Gastroesophageal sphincter (tissue), 4 donors: ENCODE data around the gene USP12. TPM values are rescaled to one million over a fixed set of nuclear protein-coding genes. Genes with fewer than 3 reads are reported as not detected.

Source experiments
- ATAC-seq: fragments of 150-250 bp; one replicate; pipeline ENCODE4 v1.9.1; 2016; ENCODE audit warnings: mild to moderate bottlenecking, moderate library complexity
- H3K27ac ChIP-seq, 4 donors: fragments of 200-600 bp; sonication (generic) in 3 of 4; 1 replicate in 3 of 4; 2 replicates in 1 of 4; pipeline ENCODE4 v1.5.1; 2016 to 2019
- H3K27me3 ChIP-seq: fragments of 200-600 bp; sonication (generic); one replicate; pipeline ENCODE4 v1.5.1; 2019
- H3K36me3 ChIP-seq, 2 donors: fragments of 200-600 bp; sonication (generic); one replicate each; pipeline ENCODE4 v1.5.1; 2019; ENCODE audit warnings: control low read depth in 1 of 2
- H3K4me1 ChIP-seq, 3 donors: fragments of 200-600 bp; sonication (generic); 1 replicate in 2 of 3; 2 replicates in 1 of 3; pipeline ENCODE4 v1.5.1; 2016 to 2019; ENCODE audit warnings: control low read depth in 2 of 3
- H3K4me3 ChIP-seq, 2 donors: fragments of 200-600 bp; sonication (generic); one replicate each; pipeline ENCODE4 v1.5.1; 2019; ENCODE audit warnings: mild to moderate bottlenecking in 1 of 2, moderate library complexity in 1 of 2
- H3K9me3 ChIP-seq, 3 donors: fragments of 200-600 bp; sonication (generic); one replicate each; pipeline ENCODE4 v1.5.1; 2017 to 2019; ENCODE audit warnings: control low read depth in 2 of 3
- CTCF ChIP-seq, 4 experiments: fragments of 200-600 bp in 2 of 4; fragments of 450-650 bp in 2 of 4; sonication (generic) in 1 of 4; IDR thresholded peaks; one replicate each; pipeline ENCODE4 v1.5.1; 2017 to 2019; ENCODE audit warnings: antibody characterized with exemption in 4 of 4, mild to moderate bottlenecking in 2 of 4, moderate library complexity in 2 of 4
- EP300 ChIP-seq: sonication (generic); formaldehyde crosslinking; IDR thresholded peaks from one replicate; pipeline ENCODE4 v1.6.1; 2017; ENCODE audit warnings: antibody characterized with exemption, mild to moderate bottlenecking
- POLR2A ChIP-seq, 2 donors: fragments of 450-650 bp; IDR thresholded peaks; one replicate each; pipeline ENCODE4 v1.6.1; 2017; ENCODE audit warnings: antibody characterized with exemption in 2 of 2, mild to moderate bottlenecking in 2 of 2, moderate library complexity in 1 of 2
- POLR2AphosphoS5 ChIP-seq: sonication (generic); formaldehyde crosslinking; IDR thresholded peaks from one replicate; pipeline ENCODE4 v1.6.1; 2017; ENCODE audit warnings: antibody characterized with exemption
- WGBS, 2 donors: methylation state at CpG; one replicate each; pipeline ENCODE4 v1.1.5; 2018; ENCODE audit warnings: low coverage in 1 of 2; 5-methylcytosine and 5-hydroxymethylcytosine counted together
- total RNA-seq, 4 donors: library from RNA; depleted of rRNA; stranded (reverse); fragments of >200 nt; gene quantifications; one replicate each; pipeline ENCODE4 v1.1.0, GENCODE V29; 2016

Gene USP12
- total RNA-seq, 4 donors from 2014 or later: 55.7 to 116 (median 78.8) TPM

- no peak for ATAC-seq
- TF ChIP-seq POLR2AphosphoS5 (no peak), POLR2A (IDR thresholded peaks at IDR 0.05) (no peak), EP300 (no peak), CTCF (IDR thresholded peaks at IDR 0.05) (no peak)
- WGBS, 2 donors: 98 to 100% methylated on average over 3 of the region's 3 CpGs
Measured at GRCh38 chr13:27101847-27102246, 69.8 kb downstream of the USP12 start.

GRCh38 chr13:27101289-27101688, 70.3 kb downstream of the USP12 start:
- no peak for TF ChIP-seq POLR2A (IDR thresholded peaks at IDR 0.05)
- no peak for TF ChIP-seq EP300
- TF ChIP-seq CTCF (IDR thresholded peaks at IDR 0.05): no peak
- TF ChIP-seq POLR2AphosphoS5: no peak
- no peak for ATAC-seq
- Histone ChIP-seq H3K27me3 (no peaks in the 10 kb centered on the region), H3K9me3 (no peaks in the 10 kb centered on the region), H3K36me3 (peaks cover 0 to 35% of the 10 kb centered on the region in 2 donors), H3K4me1 (peaks cover 0 to 44% (median 0%) of the 10 kb centered on the region in 3 donors), H3K4me3 (no peak overlapping the region), H3K27ac (no peak overlapping the region)
- WGBS, 2 donors: 100% methylated on average over 1 of the region's 1 CpG

More at GRCh38 chr13:27101847-27102246, 69.8 kb downstream of the USP12 start:
- H3K9me3 ChIP-seq: no peaks in the 10 kb centered on the region
- no peak overlapping the region for H3K27ac ChIP-seq
- no peaks in the 10 kb centered on the region for H3K27me3 ChIP-seq
- H3K36me3 ChIP-seq: peaks cover 0 to 35% of the 10 kb centered on the region in 2 donors
- no peak overlapping the region for H3K4me3 ChIP-seq
- peaks cover 0 to 44% (median 0%) of the 10 kb centered on the region in 3 donors for H3K4me1 ChIP-seq

DNA sequence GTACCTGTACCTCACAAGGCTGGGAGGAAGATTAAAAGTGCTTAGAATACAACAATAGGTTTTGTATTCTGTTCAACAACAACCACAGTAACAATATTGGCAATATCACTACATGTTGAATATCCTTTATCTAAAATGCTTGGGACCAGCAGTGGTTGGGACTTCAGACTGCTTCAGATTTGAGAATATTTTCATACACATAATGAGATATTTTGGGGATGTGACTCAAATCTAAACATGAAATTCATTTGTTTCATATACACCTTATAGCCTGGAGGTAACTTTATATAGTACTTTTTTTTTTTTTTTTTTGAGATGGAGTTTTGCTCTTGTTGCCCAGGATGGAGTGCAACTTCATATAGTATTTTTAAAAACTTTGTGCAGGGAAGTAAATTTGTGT, 73.9 kb downstream of the USP12 start:
- peaks cover 0 to 34% (median 0%) of the 10 kb centered on the region in 3 donors for H3K4me1 ChIP-seq
- H3K4me3 ChIP-seq: no peak overlapping the region
- ATAC-seq: no peak
- no peaks in the 10 kb centered on the region for H3K27me3 ChIP-seq
- H3K9me3 ChIP-seq: no peaks in the 10 kb centered on the region
- no peak overlapping the region for H3K27ac ChIP-seq
- TF ChIP-seq POLR2A (IDR thresholded peaks at IDR 0.05) (no peak), EP300 (no peak), POLR2AphosphoS5 (no peak), CTCF (IDR thresholded peaks at IDR 0.05) (no peak)
- H3K36me3 ChIP-seq: peaks cover 0 to 40% of the 10 kb centered on the region in 2 donors

DNA sequence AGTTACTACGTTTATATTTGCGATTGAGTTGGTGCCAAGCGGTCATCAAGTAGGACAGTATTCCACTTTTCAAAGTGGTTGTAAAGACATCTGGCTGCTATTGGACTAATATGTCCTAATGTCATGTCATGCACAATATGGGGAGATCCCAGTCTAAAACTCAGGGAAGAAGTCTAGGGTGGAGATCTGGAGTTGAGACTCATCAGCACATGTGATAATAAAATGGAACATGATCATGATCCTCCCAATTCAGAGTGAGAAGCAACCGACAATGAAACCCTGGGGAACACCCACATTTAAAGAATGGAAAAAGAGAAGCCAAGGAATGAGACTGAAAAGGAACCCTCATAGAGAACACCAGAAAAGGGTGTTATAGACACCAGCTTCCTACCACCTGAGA, 80.2 kb downstream of the USP12 start:
- ATAC-seq: no peak
- Histone ChIP-seq H3K9me3 (no peaks in the 10 kb centered on the region), H3K4me1 (peaks cover 0 to 33% (median 2%) of the 10 kb centered on the region in 3 donors), H3K27ac (no peak overlapping the region), H3K27me3 (no peaks in the 10 kb centered on the region), H3K36me3 (peaks cover 0 to 45% of the 10 kb centered on the region in 2 donors), H3K4me3 (no peak overlapping the region)
- 80 to 92% methylated on average over 4 of the region's 4 CpGs for WGBS, 2 donors
- TF ChIP-seq POLR2AphosphoS5 (no peak), EP300 (no peak), CTCF (IDR thresholded peaks at IDR 0.05) (no peak), POLR2A (IDR thresholded peaks at IDR 0.05) (no peak)

- Histone ChIP-seq H3K4me1 (peaks cover 0 to 31% (median 2%) of the 10 kb centered on the region in 3 donors), H3K9me3 (no peaks in the 10 kb centered on the region), H3K27ac (peak overlapping the region in 1 of 4 donors; percentile 12), H3K36me3 (peaks cover 0 to 25% of the 10 kb centered on the region in 2 donors), H3K27me3 (no peaks in the 10 kb centered on the region), H3K4me3 (no peak overlapping the region)
- TF ChIP-seq CTCF (IDR thresholded peaks at IDR 0.05) (no peak), EP300 (no peak), POLR2A (IDR thresholded peaks at IDR 0.05) (no peak)
- no peak for ATAC-seq
- 20 to 67% methylated on average over 2 to 3 of the region's 3 CpGs for WGBS, 2 donors
Measured at GRCh38 chr13:27088619-27089018, 83.0 kb downstream of the USP12 start.
